Measurements from ENCODE around the gene ZNF468.
A peak's percentile ranks its signal among the peaks of the same experiment; 100 is the strongest.
"Not testable (repeated sequence)": the region's sequence is repeated elsewhere in the genome, so short reads cannot be mapped to it uniquely, and the experiment has no call there.

The ZNF468 gene

DNA sequence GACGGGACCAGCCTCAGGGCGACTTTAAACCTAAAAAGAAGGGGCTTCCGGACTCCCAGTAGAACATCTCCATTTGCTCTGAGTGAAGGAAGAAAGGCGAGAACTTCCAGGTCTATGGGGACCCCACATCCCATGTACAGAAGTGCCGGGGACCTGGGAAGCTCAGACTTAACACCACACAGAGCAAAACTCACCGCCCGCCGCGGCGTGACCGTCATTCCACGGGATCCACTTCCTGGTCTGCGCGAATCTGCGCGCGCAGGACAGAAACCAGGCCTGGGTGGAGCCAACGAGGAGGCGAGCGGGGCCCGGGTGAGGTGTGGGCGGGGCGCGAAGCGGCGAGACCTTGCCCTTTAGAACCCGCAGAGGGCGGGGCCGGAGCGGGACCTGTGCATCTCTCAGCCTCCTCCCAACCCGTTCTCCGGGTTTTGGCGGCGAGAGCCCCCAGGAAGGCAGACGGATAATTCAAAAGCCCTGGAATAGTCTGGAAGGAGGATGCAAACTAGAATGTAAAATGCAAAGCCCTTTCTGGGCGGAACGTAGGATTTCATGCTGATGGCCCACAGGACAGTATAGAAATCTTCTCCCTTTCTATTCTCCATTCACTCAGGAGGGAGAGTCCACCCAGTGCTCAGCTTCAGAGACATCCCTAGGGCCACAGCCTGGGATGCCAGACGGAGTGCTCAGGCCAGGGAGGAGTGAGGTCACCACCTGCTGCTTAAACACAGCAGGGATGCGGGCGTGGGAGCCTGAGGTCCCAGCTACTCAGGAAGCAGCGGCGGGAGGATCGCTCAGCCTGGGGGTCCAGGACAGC lies at the start of gene ZNF468:
TSS of gene ZNF468 (minus strand) at position 242 of the 814 bp plus-strand sequence. CDS start 3,347 bp downstream, outside the sequence.
- DNase-seq (ENCODE audit: low read depth in 2 of 2, low spot score in 1 of 2): peak; percentile 43 to 56

DNA sequence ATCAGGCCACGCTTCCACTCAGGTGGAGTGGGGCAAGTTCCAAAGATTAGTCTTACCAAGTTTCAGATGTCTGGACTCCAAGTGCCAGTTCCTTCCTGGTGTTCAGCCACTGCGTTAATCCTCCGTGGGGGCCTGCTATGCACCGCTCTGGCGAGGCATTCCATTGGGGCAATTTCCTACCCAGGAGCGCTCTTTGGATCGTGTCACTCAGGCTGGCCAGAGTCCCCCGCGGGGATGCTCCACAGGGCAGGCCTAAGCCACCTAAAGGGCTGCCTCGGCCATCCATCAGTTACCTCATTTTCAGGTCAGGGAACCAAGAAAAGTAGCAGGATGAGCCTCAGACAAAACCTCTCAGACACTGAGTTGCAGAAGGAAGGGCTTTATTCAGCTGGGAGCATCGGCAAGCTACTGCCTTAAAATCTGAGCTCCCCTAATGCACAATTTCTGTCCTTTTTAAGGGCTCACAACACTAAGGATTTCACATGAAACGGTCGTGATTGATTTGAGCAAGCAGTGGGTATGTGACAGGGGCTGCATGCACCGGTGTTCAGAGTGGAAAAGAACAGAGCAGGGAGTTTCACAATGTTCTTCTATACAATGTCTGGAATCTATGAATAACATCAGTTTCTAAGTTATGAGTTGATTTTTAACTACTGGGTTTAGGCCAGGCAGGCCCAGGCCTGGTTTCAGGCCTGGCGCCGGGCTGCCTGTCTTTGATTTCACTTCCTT lies 46.8 kb upstream of the ZNF468 start:
- not testable (repeated sequence) for DNase-seq (ENCODE audit: low read depth in 2 of 2, low spot score in 1 of 2)

- DNase-seq (ENCODE audit: low read depth in 2 of 2, low spot score in 1 of 2): no peak
Observed at GRCh38 chr19:52901842-52902241, 44.4 kb upstream of the ZNF468 start.

DNA sequence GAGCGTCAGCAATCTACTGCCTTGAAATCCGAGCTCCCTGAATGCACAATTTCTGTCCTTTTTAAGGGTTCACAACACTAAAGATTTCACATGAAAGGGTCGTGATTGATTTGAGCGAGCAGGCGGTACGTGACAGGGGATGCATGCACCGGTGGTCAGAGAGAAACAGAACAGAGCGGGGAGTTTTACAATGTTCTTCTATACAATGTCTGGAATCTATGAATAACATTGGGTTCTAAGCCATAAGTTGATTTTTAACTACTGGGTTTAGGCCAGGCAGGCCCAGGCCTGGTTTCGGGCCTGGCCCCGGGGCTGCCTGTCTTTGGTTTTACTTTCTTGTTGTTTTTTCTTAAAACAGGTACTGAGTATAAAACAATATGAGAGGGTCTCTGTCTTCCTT lies 41.2 kb upstream of the ZNF468 start:
- not testable (repeated sequence) for DNase-seq (ENCODE audit: low read depth in 2 of 2, low spot score in 1 of 2)

DNA sequence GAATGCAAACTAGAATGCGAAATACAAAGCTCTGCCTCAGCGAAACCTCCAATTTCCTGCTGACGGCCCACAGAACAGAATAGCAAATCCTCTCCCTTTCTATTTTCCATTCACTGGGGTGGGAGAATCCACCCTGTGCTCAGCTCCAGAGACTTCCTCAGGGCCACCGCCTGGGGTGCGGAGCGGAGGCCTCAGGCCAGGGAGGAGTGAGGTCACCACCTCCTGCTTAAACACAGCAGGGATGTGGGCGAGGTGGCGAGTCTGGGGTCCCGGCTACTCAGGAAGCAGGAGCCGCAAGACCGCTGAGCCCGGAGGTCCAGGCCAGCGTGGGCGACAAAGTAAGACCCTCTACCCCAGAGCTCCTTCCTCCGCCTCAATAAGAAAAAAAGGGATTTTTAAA lies 40.7 kb upstream of the ZNF468 start:
- no peak for DNase-seq (ENCODE audit: low read depth in 2 of 2, low spot score in 1 of 2)

- DNase-seq (ENCODE audit: low read depth in 2 of 2, low spot score in 1 of 2): peak; percentile 81 to 83
Observed at GRCh38 chr19:52897138-52897935, 39.9 kb upstream of the ZNF468 start, which contains the start of gene ZNF320. Gene ZNF320, minus strand, starts transcription at chr19:52897635. Its CDS starts 7,380 bp downstream, at chr19:52890255.

GRCh38 chr19:52896431-52897137 lies 39.2 kb upstream of the ZNF468 start:
- DNase-seq (ENCODE audit: low read depth in 2 of 2, low spot score in 1 of 2): no peak

DNA sequence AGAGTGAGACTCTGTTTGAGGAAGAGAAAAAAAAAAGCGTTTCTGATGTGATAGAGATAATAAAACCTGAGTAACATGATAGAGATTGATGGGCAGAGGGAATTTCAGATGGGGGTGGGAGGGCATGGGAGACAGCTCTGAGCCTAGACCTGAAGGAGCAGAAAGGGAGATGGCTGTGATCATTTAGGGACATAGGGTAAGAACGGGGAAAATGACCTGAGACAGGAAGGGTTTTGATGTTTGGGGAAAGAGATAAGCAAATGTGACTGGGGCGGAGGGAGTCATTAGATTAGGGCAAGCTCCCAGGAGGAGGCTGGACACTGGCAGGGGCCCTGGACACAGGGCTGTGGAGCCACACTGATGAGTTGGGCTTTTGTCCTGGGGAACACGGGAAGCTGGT lies 33.9 kb upstream of the ZNF468 start:
- no peak for DNase-seq (ENCODE audit: low read depth in 2 of 2, low spot score in 1 of 2)

DNA sequence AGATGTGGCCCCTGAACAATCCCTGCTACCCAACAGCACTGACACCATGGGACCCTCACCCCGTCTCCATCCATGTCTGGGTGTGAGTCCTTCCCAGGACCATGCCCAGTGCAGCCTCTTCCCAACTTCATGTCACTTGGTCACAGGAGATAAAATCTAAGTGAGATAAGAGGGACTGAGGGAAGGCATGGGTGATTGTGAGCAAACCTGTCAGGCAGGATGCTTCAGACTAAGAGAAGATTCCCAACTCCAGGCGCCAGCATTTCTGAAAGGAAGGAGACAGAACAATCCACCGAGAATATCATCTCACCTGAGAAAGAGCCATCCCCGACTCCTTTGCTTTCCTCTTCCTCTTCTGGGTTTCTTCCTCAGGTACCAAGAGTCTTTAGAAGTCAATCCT lies 32.5 kb upstream of the ZNF468 start:
- no peak for DNase-seq (ENCODE audit: low read depth in 2 of 2, low spot score in 1 of 2)

DNA sequence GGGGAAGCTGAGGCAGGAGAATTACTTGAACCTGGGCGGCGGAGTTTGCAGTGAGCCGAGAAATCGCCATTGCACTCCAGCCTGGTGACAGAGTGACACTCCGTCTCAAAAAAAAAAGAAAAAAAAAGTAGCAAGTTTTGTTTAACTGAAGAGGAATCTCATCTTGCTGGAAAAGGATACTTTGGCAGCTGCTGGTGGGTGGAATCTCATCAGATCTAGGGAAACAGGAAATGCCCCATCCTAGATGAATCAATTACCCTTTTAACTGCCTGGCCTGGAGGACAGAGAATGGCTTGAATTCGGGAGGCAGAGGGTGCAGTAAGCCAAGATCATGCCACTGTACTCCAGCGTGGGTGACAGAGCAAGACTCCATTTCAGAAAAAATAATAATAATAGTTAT lies 31.7 kb upstream of the ZNF468 start:
- no peak for DNase-seq (ENCODE audit: low read depth in 2 of 2, low spot score in 1 of 2)

DNA sequence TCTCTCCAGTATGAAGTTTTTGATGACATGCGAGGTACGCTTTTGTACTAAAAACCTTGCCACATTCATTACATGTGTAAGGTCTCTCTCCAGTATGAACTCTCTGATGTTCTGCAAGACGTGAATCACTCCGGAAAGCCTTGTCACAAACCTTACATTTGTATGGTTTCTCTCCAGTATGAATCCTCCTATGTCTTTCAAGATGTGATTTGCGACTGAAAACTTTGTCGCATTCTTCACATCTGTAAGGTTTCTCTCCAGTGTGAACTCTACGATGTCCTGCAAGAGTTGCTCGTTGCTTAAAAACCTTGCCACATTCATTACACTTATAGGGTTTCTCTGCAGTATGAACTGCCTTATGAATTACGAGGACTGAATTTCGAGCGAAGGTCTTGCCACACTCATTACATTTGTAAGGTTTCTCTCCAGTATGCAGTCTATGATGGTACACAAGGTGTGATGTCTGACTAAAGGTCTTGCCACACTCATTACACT lies 23.5 kb upstream of the ZNF468 start:
- DNase-seq (ENCODE audit: low read depth in 2 of 2, low spot score in 1 of 2): no peak

DNA sequence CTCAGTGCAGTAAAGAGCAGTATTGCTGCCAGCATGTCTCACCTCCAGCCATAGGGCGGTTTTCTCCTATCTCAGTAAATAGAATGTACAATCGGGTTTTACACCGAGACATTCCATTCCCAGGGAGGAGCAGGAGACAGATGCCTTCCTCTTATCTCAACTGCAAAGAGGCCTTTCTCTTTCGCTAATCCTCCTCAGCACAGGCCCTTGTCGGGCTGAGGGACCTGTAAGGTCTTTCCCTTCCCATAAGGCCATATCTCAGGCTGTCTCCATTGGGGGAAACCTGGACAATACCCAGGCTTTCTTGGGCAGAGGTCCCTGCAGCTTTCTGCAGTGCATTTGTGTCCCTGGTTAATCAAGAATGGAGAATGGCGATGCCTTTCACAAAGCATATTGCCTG lies 15.6 kb upstream of the ZNF468 start:
- DNase-seq (ENCODE audit: low read depth in 2 of 2, low spot score in 1 of 2): not testable (repeated sequence)

- DNase-seq (ENCODE audit: low read depth in 2 of 2, low spot score in 1 of 2): no peak
Observed at GRCh38 chr19:52871466-52871865, 14.0 kb upstream of the ZNF468 start.

DNA sequence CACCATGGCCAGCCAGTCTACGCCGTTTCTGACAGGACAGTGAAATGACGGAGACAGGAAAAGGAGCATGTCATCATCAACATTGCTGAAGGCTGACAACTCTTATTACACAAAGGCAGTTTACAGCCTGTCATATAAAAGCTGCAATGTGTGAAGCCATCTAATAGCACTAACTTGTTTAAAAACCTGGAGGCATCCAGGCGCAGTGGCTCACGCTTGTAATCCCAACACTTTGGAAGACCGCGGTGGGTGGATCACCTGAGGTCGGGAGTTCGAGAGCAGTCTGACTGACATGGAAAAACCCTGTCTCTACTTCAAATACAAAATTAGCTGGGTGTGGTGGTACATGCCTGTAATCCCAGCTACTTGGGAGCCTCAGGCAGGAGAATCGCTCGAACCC lies 10.6 kb upstream of the ZNF468 start:
- DNase-seq (ENCODE audit: low read depth in 2 of 2, low spot score in 1 of 2): not testable (repeated sequence)

- not testable (repeated sequence) for DNase-seq (ENCODE audit: low read depth in 2 of 2, low spot score in 1 of 2)
Observed at GRCh38 chr19:52856540-52857377, 660 bp downstream of the ZNF468 start.

GRCh38 chr19:52847352-52847751 lies 10.1 kb downstream of the ZNF468 start:
- DNase-seq (ENCODE audit: low read depth in 2 of 2, low spot score in 1 of 2): not testable (repeated sequence)

GRCh38 chr19:52840825-52841465 lies 16.5 kb downstream of the ZNF468 start:
- DNase-seq (ENCODE audit: low read depth in 2 of 2, low spot score in 1 of 2): not testable (repeated sequence)

GRCh38 chr19:52834289-52834688 lies 23.1 kb downstream of the ZNF468 start:
- not testable (repeated sequence) for DNase-seq (ENCODE audit: low read depth in 2 of 2, low spot score in 1 of 2)

GRCh38 chr19:52833541-52833940 lies 23.9 kb downstream of the ZNF468 start:
- not testable (repeated sequence) for DNase-seq (ENCODE audit: low read depth in 2 of 2, low spot score in 1 of 2)

All from stimulated activated CD8-positive, alpha-beta memory T cell treated with anti-CD3 and anti-CD28 coated beads, Interleukin-4, amount 100 ng/mL, for 1 hour (primary cell).